Stomach (tissue), 9 donors: Measurements from ENCODE around the gene PDE4D. TPM values are rescaled to one million over a fixed set of nuclear protein-coding genes. Genes with fewer than 3 reads are reported as not detected.

Experiments used
- DNase-seq, 2 donors: peaks; one replicate each; pipeline versions ENCODE4 v3.0.0 to v3.0.0-alpha.2; 2013 to 2019
- H3K27ac ChIP-seq, 5 donors: fragments of 200-600 bp in 4 of 5; sonication (generic) in 4 of 5; one replicate each; pipeline ENCODE4 v1.5.1; 2013 to 2019; ENCODE audit warnings: mild to moderate bottlenecking in 1 of 5, moderate library complexity in 1 of 5
- H3K27me3 ChIP-seq, 3 donors: fragments of 200-600 bp; sonication (generic); one replicate each; pipeline ENCODE4 v1.5.1; 2017 to 2019; ENCODE audit warnings: mixed run types in 1 of 3
- H3K36me3 ChIP-seq, 4 donors: fragments of 200-600 bp; sonication (generic); 1 replicate in 3 of 4; 2 replicates in 1 of 4; pipeline ENCODE4 v1.5.1; 2016 to 2019
- H3K4me1 ChIP-seq, 4 donors: fragments of 200-600 bp; sonication (generic); one replicate each; pipeline ENCODE4 v1.5.1; 2016 to 2019
- H3K4me3 ChIP-seq, 4 donors: fragments of 200-600 bp; sonication (generic) in 3 of 4; one replicate each; pipeline ENCODE4 v1.5.1; 2016 to 2019; ENCODE audit warnings: mild to moderate bottlenecking in 1 of 4
- H3K9me3 ChIP-seq, 4 donors: fragments of 200-600 bp; sonication (generic); one replicate each; pipeline ENCODE4 v1.5.1; 2016 to 2019
- CTCF ChIP-seq, 7 experiments: fragments of 450-650 bp in 4 of 7; fragments of 200-600 bp in 3 of 7; sonication (generic) in 3 of 7; IDR thresholded peaks; one replicate each; pipeline ENCODE4 v1.5.1; 2016 to 2019; ENCODE audit warnings: antibody characterized with exemption in 7 of 7, control low read depth in 2 of 7, mild to moderate bottlenecking in 1 of 7
- EP300 ChIP-seq: sonication (generic); formaldehyde crosslinking; IDR thresholded peaks from one replicate; pipeline ENCODE4 v1.6.1; 2017; ENCODE audit warnings: antibody characterized with exemption
- POLR2A ChIP-seq, 4 donors: fragments of 450-650 bp; IDR thresholded peaks; one replicate each; pipeline ENCODE4 v1.6.1; 2016; ENCODE audit warnings: antibody characterized with exemption in 4 of 4, control low read depth in 2 of 4, mild to moderate bottlenecking in 1 of 4, moderate library complexity in 1 of 4
- POLR2AphosphoS5 ChIP-seq, 3 donors: sonication (generic); formaldehyde crosslinking; IDR thresholded peaks; one replicate each; pipeline ENCODE4 v1.6.1; 2016; ENCODE audit warnings: antibody characterized with exemption in 3 of 3
- WGBS, 5 donors: extraction: QIAGEN DNeasy Blood & Tissue Kit in 3 of 5; methylation state at CpG; one replicate each; pipeline versions ENCODE4 v1.1.5 to v1.1.7; 2013 to 2018; 5-methylcytosine and 5-hydroxymethylcytosine counted together
- intact Hi-C: fragments of 100-400 bp; cut with DNase I; formaldehyde crosslinking; loops from one replicate; pipeline ENCODE4 v1.15.1; 2023; ENCODE audit warnings: low total_unique reads
- polyA plus RNA-seq, 3 donors: library from polyadenylated mRNA; stranded (reverse); fragments of 200-250 nt; gene quantifications; one replicate each; pipeline ENCODE4 v1.2.3, GENCODE V29; 2013
- total RNA-seq, 5 donors: library from RNA; depleted of rRNA; stranded (reverse); fragments of >200 nt; gene quantifications; one replicate each; pipeline versions ENCODE4 v1.1.0 to v1.2.3, GENCODE V29; 2014 to 2016
- donor health status: healthy with polysubstance abuse.
- donor health status: Bipolar disorder and iron deficiency.
- donor health status: healthy.

PDE4D gene
- total and polyA plus RNA-seq, 8 donors: 3.1 to 147 (median 97.3) TPM

- 43 to 67% (median 60%) methylated on average over 1 of the region's 1 CpG for WGBS, 5 donors
- Histone ChIP-seq H3K36me3 (no peaks in the 10 kb centered on the region), H3K4me1 (peaks cover 3 to 10% (median 6%) of the 10 kb centered on the region in 4 donors), H3K4me3 (no peak overlapping the region), H3K27ac (no peak overlapping the region), H3K9me3 (no peaks in the 10 kb centered on the region), H3K27me3 (no peaks in the 10 kb centered on the region)
- intact Hi-C loops: no loop called here
- TF ChIP-seq CTCF (IDR thresholded peaks at IDR 0.05): no peak
- TF ChIP-seq POLR2AphosphoS5 (IDR thresholded peaks at IDR 0.05): no peak
- TF ChIP-seq POLR2A (IDR thresholded peaks at IDR 0.05): no peak
- no peak for TF ChIP-seq EP300
- DNase-seq: no peak
Measured at GRCh38 chr5:59282726-59283125, 610.8 kb downstream of the PDE4D start.

- 92 to 97% (median 93%) methylated on average over 2 of the region's 2 CpGs for WGBS, 5 donors
- H3K27ac ChIP-seq: no peak overlapping the region
- no peaks in the 10 kb centered on the region for H3K36me3 ChIP-seq
- intact Hi-C loops: no loop called here
- DNase-seq: no peak
- no peak for TF ChIP-seq POLR2A (IDR thresholded peaks at IDR 0.05)
- no peak for TF ChIP-seq EP300
- no peak for TF ChIP-seq POLR2AphosphoS5 (IDR thresholded peaks at IDR 0.05)
- TF ChIP-seq CTCF (IDR thresholded peaks at IDR 0.05): no peak
- H3K4me1 ChIP-seq: peaks cover 0 to 17% (median 10%) of the 10 kb centered on the region in 4 donors
- no peaks in the 10 kb centered on the region for H3K27me3 ChIP-seq
- no peak overlapping the region for H3K4me3 ChIP-seq
- no peaks in the 10 kb centered on the region for H3K9me3 ChIP-seq
Measured at GRCh38 chr5:59279979-59280378, 613.5 kb downstream of the PDE4D start.

- intact Hi-C loops: no loop called here
- peaks cover 0 to 33% (median 17%) of the 10 kb centered on the region in 4 donors for H3K4me1 ChIP-seq
- no peaks in the 10 kb centered on the region for H3K9me3 ChIP-seq
- H3K36me3 ChIP-seq: no peaks in the 10 kb centered on the region
- peak in 1 of 2 donors; percentile 76 for DNase-seq
- no peak overlapping the region for H3K4me3 ChIP-seq
- WGBS, 5 donors: 30 to 51% (median 35%) methylated on average over 5 of the region's 5 CpGs
- no peaks in the 10 kb centered on the region for H3K27me3 ChIP-seq
- TF ChIP-seq CTCF (IDR thresholded peaks at IDR 0.05) (no peak), POLR2AphosphoS5 (IDR thresholded peaks at IDR 0.05) (peak in 2 of 3 donors; percentile 21 to 73)
- H3K27ac ChIP-seq: peak overlapping the region in 4 of 5 donors; percentile 84 to 92 (median 89)
Measured at GRCh38 chr5:59276917-59277372, 616.6 kb downstream of the PDE4D start.

- 40 to 68% (median 58%) methylated on average over 2 of the region's 2 CpGs for WGBS, 5 donors
- TF ChIP-seq CTCF (IDR thresholded peaks at IDR 0.05): no peak
- TF ChIP-seq POLR2A (IDR thresholded peaks at IDR 0.05): no peak
- TF ChIP-seq EP300: no peak
- no peak for TF ChIP-seq POLR2AphosphoS5 (IDR thresholded peaks at IDR 0.05)
- intact Hi-C loops: no loop called here
- Histone ChIP-seq H3K4me3 (peak overlapping the region; percentile 45 to 52 (median 46)), H3K4me1 (peaks cover 0 to 33% (median 17%) of the 10 kb centered on the region in 4 donors), H3K27ac (peak overlapping the region in 4 of 5 donors; percentile 84 to 92 (median 89)), H3K9me3 (no peaks in the 10 kb centered on the region), H3K27me3 (no peaks in the 10 kb centered on the region), H3K36me3 (no peaks in the 10 kb centered on the region)
- no peak for DNase-seq
Measured at GRCh38 chr5:59276325-59276675, 617.2 kb downstream of the PDE4D start.
